NCI-H446 (cell line): ENCODE measurements around the gene ZMYND10.

Experiments used
- DNase-seq, 2 experiments: peaks; one replicate each; lab custom pipeline; 2025; lab: John Stamatoyannopoulos, UW

Gene ZMYND10

DNA sequence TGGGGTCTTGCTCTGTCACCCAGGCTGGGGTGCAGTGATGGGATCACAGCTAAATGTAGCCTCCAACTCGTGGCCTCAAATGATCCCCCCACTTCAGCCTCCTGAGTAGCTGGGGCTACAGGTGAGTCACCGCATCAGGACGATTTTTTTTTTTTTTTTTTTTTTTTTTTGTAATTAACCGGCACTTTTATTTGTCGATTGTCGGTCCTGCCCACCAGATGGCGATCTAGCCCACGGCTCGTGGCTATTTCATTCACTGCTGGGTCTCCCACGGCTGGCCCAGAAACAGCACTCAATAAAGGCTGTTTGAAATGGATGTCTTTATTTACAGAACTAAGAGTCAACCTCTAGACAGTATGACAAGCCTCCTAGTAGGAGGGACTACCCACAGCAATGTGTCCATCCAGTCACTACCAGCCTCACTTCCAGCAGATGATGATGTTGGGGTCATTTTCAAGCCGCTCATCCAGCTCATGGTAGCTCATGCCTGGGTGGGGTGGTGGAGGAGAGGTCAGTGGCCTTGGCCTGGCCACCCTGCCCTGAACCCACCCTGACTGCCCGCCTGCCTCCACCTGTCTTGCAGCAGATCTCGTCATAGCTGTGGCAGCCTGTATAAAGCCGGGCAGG, 1.8 kb upstream of the ZMYND10 start:
- DNase-seq = peak in 1 of 2 experiments; percentile 59

GRCh38 chr3:50345008-50345407, 524 bp downstream of the ZMYND10 start:
- no peak for DNase-seq

GRCh38 chr3:50342813-50343633, 2.5 kb downstream of the ZMYND10 start:
- DNase-seq = no peak

DNA sequence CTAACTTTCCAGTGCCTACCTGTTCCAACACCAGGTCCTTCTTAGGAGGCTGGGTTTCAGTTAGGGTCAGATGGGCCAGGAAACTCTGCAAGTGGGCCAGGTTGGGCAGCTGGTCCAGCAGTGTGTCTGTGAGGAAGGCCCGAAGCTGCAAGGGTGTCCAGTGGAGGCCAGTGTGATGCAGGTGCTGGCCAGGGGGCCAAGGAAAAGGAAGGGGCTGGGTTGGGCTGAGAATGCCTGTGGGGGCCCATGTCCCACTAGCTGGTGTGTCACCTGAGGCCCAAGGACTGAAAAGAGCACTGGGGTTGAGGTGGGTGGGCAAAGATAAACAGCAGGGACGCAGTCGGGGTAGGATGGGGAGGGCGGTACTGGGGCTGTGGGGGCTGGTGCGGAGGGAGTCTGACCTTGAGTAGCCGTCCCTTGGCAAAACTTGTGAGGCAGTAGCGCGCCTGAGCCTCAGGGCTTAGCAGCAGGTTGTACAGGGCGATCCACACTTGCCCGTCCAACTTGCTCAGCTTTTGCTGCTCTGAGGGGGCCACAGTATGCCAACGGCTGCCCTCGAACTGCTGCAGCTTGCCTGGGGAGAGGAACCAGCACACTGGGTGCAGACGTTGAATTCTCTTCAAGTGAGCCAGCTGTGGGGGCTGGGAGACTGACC, 3.4 kb downstream of the ZMYND10 start:
- DNase-seq = no peak

GRCh38 chr3:50341537-50341936, 4.0 kb downstream of the ZMYND10 start:
- DNase-seq = no peak

DNA sequence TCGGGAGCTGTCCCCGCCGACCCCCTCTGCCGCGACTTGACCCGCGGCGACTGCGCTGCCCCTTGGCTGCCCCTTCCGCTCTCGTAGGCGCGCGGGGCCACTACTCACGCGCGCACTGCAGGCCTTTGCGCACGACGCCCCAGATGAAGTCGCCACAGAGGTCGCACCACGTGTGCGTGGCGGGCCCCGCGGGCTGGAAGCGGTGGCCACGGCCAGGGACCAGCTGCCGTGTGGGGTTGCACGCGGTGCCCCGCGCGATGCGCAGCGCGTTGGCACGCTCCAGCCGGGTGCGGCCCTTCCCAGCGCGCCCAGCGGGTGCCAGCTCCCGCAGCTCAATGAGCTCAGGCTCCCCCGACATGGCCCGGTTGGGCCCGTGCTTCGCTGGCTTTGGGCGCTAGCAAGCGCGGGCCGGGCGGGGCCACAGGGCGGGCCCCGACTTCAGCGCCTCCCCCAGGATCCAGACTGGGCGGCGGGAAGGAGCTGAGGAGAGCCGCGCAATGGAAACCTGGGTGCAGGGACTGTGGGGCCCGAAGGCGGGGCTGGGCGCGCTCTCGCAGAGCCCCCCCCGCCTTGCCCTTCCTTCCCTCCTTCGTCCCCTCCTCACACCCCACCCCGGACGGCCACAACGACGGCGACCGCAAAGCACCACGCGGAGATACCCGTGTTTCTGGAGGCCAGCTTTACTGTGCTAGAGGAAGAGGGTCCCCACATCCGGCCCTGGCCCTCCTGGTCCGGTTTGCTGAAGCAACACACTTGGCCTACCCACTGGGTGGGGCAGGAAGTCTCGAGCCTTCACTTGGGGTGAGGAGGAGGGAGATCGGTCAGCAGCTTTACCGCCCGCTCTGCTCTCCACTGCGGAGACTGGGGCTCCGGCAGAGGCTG, 4.8 kb downstream of the ZMYND10 start, which contains the start of gene RASSF1:
RASSF1 (minus strand) TSS at position 389 of the 882 bp plus-strand sequence; CDS start at position 358, 31 bp downstream.
- DNase-seq = no peak

- no peak for DNase-seq
Observed at GRCh38 chr3:50340147-50340447, 5.4 kb downstream of the ZMYND10 start.

DNA sequence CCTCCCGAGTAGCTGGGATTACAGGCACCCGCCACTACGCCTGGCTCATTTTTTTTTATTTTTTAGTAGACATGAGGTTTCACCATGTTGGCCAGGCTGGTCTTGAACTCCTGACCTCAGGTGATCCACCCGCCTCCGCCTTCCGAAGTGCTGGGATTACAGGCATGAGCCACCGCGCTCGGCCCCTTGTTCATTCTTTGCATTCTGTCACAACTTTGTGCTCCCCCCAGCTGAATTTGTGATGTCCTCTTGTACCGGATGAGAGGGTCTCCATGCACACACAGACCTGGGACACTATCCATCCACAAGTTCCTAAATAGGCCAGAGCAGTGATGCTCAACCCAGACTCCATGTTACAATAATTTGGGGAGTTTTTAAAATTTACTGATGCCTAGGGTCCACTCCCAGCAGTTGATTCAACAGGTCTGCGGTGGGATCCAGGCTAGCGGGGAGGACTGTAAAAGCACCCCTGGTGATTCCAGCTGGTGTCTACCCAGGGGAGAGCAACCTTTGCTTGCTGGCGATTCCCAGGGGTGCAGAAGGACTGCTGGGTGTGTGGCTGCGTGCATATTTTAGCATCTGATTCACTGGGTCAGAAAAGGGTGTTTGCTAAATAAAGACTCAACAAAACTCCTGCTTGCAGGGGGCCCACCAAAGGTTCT, 5.9 kb downstream of the ZMYND10 start:
- DNase-seq = no peak

GRCh38 chr3:50338965-50339364, 6.6 kb downstream of the ZMYND10 start:
- DNase-seq = no peak

- peak; percentile 80 to 95 for DNase-seq
Observed at GRCh38 chr3:50337175-50337861, 8.2 kb downstream of the ZMYND10 start.

GRCh38 chr3:50336452-50337174, 8.9 kb downstream of the ZMYND10 start:
- no peak for DNase-seq

DNA sequence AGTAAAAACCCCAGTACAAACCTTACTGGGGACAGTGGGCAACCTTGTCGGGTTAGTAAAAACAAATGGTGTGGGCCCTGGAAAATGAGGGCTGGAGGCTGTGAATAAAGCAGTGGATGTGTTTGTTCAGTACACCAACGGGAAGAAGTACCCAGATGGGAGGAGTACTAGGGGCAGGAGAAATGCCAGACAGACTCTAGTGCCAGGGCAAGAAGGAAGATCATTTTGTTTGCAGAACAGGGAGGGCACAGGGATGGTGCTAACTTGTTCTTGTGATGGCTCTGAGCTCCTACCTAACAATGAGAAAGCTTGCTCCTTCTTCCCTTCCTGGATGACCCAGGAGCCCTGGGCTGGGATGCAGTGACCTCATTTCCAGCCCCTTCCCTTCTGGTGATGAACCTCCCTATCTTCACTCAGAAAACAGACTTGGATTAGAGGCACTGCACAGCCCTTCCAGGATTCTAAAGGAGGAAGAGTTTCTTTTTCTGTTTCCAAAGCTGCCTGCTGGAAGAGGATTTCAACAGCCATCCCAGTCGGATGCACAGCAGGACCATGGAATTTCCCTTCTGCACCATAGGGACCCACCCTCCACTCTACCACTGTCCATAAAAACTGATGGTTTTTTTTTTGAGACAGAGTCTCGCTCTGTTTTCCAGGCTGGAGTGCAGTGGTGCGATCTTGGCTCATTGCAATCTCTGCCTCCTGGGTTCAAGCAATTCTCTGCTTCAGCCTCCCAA, 11.0 kb downstream of the ZMYND10 start:
- no peak for DNase-seq

GRCh38 chr3:50333744-50334328, 11.7 kb downstream of the ZMYND10 start:
- DNase-seq = no peak

DNA sequence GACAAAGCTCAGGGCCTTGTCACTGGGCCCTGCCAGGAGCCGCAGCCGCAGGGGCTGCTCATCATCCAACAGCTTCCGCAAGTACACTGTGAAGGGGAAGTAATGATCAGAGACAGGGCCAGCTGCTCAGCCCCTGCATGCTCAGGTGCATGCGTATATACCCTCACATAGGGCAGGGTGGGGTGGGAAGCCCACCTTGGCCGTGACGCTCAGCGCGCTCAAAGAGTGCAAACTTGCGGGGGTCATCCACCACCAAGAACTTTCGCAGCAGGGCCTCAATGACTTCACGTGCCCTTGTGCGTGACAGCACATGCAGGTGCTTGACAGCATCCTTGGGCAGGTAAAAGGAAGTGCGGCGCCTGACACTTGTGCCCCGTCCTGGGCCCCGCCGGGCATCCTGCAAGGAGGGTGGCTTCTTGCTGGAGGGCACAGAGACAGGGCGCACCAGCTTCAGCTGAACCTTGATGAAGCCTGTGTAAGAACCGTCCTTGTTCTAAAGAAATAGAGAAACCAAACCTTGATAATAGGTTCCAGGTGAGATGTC, 14.1 kb downstream of the ZMYND10 start:
- DNase-seq = no peak

DNA sequence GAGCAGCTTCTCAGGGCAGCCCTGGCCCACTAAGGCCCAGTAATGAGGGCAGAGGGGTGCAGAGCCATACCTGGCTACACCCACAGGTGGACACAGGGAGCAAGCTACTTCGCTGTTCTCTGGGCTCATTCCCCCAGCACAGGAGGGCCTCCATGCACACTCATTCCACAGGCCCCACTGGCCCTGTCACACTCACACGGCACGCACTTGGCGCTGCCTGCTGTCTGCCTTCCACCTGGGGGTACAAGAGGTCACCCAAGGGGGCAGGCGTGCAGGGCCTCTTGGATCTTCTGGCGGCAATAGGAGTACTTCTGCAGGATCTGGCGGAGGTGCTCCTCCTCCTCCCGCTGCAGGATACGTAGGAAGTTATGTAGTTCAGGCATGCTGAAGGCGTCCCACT, 15.2 kb downstream of the ZMYND10 start:
- DNase-seq = no peak

- peak; percentile 31 to 93 for DNase-seq
Observed at GRCh38 chr3:50327943-50328691, 17.4 kb downstream of the ZMYND10 start, which contains the start of gene TUSC2. Gene TUSC2 (minus strand): TSS chr3:50328223. CDS start chr3:50328099, 124 bp downstream.

DNA sequence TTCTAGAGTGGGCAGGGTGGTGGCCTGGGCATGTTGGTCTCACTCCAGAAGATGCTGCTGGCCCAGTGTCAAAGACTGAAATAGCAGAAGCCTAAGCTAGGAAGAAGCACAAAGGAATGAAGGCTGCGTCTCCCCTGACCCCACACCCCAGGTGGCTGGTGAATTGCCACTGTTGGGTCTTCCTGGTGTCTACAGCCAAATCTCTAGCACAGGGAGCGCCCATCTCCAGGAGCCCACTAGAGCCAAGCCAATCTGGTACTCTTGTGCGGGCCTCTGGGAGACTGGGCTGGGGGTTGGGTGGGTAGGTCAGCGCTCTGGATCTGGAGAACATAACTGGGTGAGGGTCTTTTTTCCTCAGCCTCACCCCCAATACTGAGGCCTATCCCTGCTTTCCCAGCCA, 18.4 kb downstream of the ZMYND10 start:
- no peak for DNase-seq

GRCh38 chr3:50326182-50326541, 19.4 kb downstream of the ZMYND10 start:
- DNase-seq = no peak
